Renal cortical epithelial cell (primary cell): ENCODE results near the gene ATG7. TPM values are rescaled to one million over a fixed set of nuclear protein-coding genes. Genes with fewer than 3 reads are reported as not detected.

Experiments
- DNase-seq: peaks from one replicate; pipeline ENCODE4 v3.0.0-alpha.2; 2011; ENCODE audit warnings: low read depth
- total RNA-seq: library from RNA; depleted of rRNA; stranded (reverse); fragments of >200 nt; gene quantifications from 2 replicates; pipeline ENCODE4 v1.2.3, GENCODE V29; 2014

ATG7 gene
- 98.7 and 109 TPM in 2 replicates for total RNA-seq

DNA sequence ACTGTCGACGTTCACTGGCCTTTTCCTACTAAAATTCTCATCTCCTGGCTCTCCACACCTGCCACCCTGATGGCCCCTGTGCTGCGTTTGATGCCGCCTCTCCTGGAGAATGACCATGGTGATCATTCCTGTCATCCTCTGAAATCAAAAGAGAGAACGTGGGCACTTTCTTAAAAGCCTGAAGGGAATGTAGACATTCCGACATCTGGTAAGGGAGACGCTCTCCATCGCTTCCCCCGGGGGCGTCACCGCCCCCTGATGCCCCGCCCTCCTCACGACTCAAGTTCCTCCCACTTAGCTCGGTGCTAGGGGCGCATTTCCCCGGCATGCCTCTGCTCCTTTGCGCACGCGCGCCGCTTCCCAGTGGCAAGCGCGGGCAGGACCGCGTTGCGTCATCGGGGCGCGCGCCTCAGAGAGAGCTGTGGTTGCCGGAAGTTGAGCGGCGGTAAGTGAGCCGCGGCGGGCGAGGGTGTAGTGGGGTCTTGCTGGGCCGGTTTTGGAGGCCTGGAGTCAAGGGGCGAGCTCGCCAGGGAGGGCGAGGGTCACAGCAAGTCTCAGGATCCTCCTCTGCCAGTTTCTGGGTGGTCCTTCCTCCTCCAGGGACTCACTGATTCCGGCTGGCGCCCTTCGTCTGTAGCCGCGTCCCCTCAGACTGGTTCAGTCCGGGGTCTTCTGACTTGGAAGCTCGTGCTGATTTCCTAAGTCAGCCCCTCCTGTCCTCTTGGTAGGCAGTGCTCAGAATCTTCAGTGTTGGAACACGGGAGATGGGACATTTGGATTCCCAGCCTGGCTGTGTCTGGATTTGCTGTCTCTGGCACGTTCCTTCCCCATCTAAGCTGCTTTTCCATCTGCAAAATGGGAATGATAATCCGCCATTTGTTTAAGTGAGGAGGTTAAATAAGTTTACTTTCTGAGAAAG, at the start of gene ATG7:
TSS of gene ATG7 (plus strand) at position 412 of the 919 bp plus-strand sequence. CDS start 26,299 bp downstream, outside the sequence.
- DNase-seq = peak; percentile 86

- DNase-seq = no peak
These were observed 48.2 kb upstream of the ATG7 start for GRCh38 chr3:11224010-11224409.

DNA sequence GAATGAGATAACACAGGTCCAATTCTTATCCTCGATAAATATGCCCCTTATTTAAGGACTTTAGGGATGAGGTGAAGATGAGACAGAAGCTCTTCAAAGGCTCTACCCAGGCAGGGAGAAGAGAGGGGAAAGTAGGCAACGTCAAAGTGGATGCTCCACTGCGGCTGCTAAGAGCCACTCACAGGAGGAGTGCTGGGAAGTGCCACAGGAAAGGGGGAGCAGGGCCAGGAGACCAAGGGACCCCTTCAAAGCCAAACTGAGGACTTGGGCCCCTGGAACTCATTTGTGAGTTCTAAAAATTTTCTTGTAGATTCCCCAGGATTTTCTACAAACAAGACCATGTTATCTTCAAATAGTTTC, 47.3 kb upstream of the ATG7 start:
- DNase-seq = no peak

- DNase-seq = no peak
These were observed 46.2 kb upstream of the ATG7 start for GRCh38 chr3:11226042-11226370.

DNA sequence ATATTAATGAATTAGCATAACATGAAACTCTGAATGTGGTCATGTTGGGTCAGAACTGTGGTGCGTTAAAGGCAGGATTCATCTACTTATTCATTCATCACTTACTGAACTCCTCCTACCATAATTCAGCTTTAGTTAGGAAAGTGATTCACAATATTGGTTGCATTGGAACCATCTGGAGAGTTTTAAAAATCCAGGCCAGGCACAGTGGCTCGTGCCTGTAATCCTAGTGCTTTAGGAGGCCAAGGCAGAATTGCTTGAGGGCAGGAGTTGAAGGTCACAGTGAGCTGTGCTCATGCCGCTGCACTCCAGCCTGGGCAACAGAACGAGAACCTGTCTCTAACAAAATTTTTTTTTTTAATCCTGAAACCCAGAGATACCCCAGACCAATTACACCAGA, 44.2 kb upstream of the ATG7 start:
- no peak for DNase-seq

- DNase-seq = no peak
These were observed 42.1 kb upstream of the ATG7 start for GRCh38 chr3:11230125-11230524.

GRCh38 chr3:11230832-11231231, 41.4 kb upstream of the ATG7 start:
- DNase-seq = no peak

DNA sequence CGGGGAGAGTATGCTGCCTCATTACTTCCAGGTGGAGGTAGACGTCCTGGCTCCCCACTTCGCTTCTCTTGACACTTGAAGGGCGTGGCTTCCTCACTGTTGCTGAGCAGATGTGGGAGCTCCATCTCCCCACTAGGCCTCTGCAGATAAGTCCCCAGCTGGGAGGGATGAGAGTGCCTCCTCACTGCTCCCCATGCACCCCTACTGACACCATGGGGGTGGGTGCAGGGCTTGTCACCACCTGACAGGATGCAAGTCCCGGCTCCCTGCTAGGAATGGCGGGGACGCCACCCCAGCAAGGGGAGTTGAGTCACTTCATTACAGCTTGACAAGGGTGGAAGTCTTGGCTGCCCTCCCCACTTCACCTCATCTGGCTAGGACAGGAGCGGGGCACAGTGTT, 36.8 kb upstream of the ATG7 start:
- no peak for DNase-seq

- peak; percentile 33 for DNase-seq
These were observed 35.4 kb upstream of the ATG7 start for GRCh38 chr3:11236588-11237461.

DNA sequence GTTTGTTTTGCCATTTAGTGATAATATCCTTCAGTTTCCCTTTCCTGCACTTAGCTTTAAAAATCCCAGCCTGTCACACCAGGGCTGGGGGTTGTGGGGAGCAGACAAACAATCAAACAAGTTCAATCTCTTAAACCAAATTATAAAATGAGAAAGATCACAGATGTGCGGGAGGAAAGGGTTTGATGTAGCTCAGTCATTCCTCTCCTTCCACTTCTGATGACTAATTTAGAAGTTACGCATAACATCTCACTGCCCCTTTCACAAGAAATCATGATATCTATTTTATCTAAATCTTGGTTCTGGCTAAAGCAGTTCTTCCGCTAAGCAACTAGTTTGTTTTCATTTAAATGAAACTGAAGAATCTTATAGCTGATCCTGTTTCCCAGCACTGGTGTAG, 34.1 kb upstream of the ATG7 start:
- DNase-seq = peak; percentile 80

DNA sequence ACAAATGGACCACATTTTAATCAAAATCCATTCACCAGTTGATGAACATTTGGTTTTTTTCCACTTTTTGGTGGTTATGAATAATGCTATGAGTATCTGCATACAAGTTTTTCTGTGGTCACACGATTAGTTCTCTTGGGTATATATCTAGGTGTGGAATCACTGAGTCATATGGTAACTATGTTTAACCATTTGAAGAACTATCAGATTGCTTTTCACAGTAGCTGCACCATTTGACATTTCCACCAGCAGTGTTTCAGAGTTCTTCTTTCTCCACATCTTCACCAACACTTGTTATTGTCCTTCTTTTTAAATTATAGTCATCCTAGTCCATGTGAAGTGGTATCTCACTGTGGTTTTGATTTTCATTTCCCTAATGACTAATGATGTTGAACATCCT, 33.3 kb upstream of the ATG7 start:
- DNase-seq = peak; percentile 80

- DNase-seq = no peak
These were observed 32.4 kb upstream of the ATG7 start for GRCh38 chr3:11239796-11240195.

- no peak for DNase-seq
These were observed 31.7 kb upstream of the ATG7 start for GRCh38 chr3:11240496-11240895.

DNA sequence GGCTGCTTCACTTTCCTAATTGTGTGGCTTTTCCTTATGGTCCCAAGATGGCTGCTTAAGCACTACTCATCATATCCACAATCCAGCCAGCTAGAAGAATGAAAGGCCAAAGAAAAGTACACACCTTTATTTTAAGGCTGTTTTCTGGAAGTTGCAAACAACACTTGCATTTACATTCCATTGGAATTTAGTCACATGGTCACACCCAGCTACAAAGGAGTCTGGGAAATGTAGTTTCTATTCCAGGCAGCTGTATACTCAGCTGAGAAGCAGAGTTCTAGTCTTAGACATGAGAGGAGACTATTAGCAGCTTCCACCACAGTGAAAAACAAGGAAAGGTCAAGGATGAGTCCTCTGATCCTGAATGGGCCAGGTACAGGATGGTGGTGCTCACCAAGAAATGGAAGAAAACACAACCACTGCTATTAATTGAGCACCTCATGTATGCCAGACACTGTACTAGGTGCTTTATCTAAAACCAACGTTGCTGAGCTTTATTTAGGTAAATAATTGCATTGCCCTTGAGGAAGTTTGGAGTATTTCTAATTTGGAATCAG, 28.0 kb upstream of the ATG7 start:
- DNase-seq = peak; percentile 67

DNA sequence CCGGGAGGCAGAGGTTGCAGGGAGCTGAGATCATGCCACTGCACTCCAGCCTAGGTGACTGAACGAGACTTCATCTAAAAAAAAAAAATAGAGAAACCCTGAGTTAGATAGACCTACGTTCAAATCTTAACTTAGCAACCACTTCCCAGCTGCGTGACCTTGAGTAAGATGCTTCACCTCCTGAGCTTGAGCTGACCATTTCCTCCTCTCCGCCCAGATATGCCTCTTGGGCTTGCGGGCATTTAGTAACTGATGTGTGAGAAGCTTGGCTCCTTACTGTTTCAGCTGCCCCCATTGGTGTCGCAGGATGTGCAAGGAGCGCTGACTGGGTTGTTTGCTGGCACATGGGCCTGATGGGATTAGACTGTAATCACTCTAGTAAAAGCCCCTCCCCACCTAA, 26.9 kb upstream of the ATG7 start:
- DNase-seq = no peak

- DNase-seq = peak; percentile 30
These were observed 26.2 kb upstream of the ATG7 start for GRCh38 chr3:11245827-11246662.

DNA sequence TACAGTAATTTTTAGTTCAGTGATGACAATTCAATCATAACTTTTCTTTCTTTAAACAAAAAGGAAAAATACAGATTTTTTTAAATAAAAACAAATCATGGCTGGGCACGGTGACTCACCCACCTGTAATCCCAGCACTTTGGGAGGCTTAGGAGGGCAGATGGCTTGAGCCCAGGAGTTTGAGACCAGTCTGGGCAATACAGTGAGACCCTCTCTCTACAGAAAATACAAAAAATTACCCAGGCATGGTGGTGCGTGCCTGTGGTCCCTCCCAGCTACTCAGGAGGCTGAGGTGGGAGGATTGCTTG, 25.6 kb upstream of the ATG7 start:
- no peak for DNase-seq

DNA sequence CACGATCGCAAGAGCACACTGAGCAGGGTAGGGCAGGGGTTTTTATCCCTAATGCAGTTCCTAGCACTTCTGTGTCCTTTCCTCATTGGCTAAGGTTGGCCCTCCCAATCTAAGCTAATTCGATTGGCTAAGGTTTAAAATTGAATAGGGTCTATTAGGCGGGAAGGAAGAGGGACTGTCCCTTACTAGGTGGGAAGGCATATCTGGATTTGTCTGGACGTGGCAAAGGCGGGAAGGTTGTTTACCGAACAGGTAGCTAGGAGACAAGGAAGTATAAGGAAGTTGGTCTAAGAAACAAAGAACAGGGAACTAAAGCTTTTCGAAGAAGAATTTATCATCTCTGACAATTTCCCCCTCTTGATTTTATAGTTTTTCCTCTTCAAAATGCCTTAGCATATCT, 24.8 kb upstream of the ATG7 start:
- DNase-seq = no peak

GRCh38 chr3:11248596-11248995, 23.6 kb upstream of the ATG7 start:
- DNase-seq = peak; percentile 43

DNA sequence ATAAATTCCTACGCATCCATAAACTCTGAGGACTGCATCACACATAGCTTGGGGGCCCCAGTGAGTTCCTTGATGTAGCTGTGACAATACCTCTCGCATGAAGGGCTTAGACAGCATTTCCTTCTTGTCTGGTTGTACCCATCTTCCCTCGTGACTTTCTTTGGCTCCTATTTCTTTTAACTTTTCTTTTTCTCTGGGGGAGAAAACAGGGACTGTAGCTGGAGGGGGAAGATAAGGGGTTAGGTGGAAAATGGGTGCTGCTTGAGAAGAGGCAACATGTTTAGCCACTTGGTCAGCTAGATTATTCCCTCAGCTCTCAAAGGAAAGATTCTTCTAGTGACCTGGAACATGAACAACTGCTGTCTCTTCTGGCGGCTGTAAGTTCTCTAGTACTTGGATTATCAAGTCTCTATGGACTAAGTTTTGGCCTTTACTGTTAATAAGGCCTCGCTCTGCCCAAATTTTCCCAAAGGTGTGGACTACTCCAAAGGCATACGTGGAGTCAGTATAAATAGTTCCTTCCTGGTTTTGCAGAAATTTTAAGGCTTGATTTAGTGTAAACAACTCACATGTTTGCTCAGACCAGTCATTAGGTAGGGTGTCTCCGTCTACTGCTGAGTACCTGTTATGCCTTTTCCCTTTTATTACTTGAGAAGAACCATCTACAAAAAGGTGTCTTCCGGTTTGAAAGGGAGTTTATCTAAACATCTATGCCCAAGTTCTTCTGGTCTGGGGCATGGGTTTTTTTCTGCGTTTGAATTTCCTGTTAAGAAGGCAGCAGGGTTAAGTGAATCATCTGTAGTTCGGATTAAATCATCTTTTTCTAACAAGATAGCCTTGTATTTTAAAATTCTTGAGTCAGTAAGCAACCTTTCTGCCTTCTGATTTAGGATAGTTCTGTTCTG, 21.0 kb upstream of the ATG7 start:
- no peak for DNase-seq

DNA sequence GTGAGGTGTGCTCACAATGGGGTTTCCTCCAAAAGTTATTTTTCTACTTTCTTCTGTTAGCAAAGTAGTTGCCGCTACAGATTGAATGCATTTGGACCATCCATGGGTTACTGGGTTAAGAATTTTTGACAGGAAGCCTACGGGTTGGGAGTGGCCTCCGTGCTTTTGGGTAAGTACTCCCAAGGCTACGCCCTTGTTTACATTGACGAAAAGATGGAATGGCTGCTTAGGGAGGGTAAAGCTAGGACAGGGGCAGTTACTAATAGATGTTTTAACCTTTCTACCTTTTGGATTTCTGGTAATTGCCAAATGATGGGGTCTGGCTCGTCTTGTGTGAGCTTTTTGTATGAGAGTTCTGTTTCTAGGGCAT, 20.4 kb upstream of the ATG7 start:
- no peak for DNase-seq
